Tibial nerve (tissue), 4 donors: ENCODE results near the gene ARID3A. TPM values are rescaled to one million over a fixed set of nuclear protein-coding genes. Genes with fewer than 3 reads are reported as not detected.

Experiments
- DNase-seq, 2 donors: peaks; one replicate each; pipeline ENCODE4 v3.0.0-alpha.2; 2019; ENCODE audit warnings: low spot score in 2 of 2
- H3K27ac ChIP-seq, 4 donors: fragments of 200-600 bp; sonication (generic) in 3 of 4; one replicate each; pipeline ENCODE4 v1.5.1; 2017 to 2019; ENCODE audit warnings: mild to moderate bottlenecking in 1 of 4
- H3K27me3 ChIP-seq, 2 donors: fragments of 200-600 bp; sonication (generic) in 1 of 2; one replicate each; pipeline versions ENCODE4 v1.5.1 to v1.6.0; 2017 to 2019
- H3K36me3 ChIP-seq, 3 donors: fragments of 200-600 bp; sonication (generic); one replicate each; pipeline ENCODE4 v1.5.1; 2018 to 2019
- H3K4me1 ChIP-seq, 4 donors: fragments of 200-600 bp; sonication (generic) in 3 of 4; one replicate each; pipeline ENCODE4 v1.5.1; 2017 to 2019
- H3K4me3 ChIP-seq, 4 donors: fragments of 200-600 bp; sonication (generic) in 3 of 4; one replicate each; pipeline ENCODE4 v1.5.1; 2017 to 2019; ENCODE audit warnings: mild to moderate bottlenecking in 1 of 4, moderate library complexity in 1 of 4
- H3K9me3 ChIP-seq, 4 donors: fragments of 200-600 bp; sonication (generic) in 3 of 4; one replicate each; pipeline ENCODE4 v1.5.1; 2017 to 2019
- EP300 ChIP-seq, 2 donors: sonication (generic); formaldehyde crosslinking; IDR thresholded peaks; one replicate each; pipeline ENCODE4 v1.6.1; 2017; ENCODE audit warnings: antibody characterized with exemption in 2 of 2, mild to moderate bottlenecking in 1 of 2
- POLR2A ChIP-seq, 2 donors: fragments of 450-650 bp; IDR thresholded peaks; one replicate each; pipeline ENCODE4 v1.6.1; 2017; ENCODE audit warnings: antibody characterized with exemption in 2 of 2, mild to moderate bottlenecking in 2 of 2, moderate library complexity in 2 of 2
- WGBS, 2 donors: methylation state at CpG; one replicate each; pipeline ENCODE4 v1.1.5; 2018; 5-methylcytosine and 5-hydroxymethylcytosine counted together
- total RNA-seq, 4 donors: library from RNA; depleted of rRNA; stranded (reverse); fragments of >200 nt; gene quantifications; one replicate each; pipeline ENCODE4 v1.1.0, GENCODE V29; 2016
- TF ChIP-seq, protein P1 (sequence below), 5 experiments: fragments of 200-600 bp in 3 of 5; fragments of 450-650 bp in 2 of 5; sonication (generic) in 3 of 5; IDR thresholded peaks; one replicate each; pipeline ENCODE4 v1.5.1; 2016 to 2019; ENCODE audit warnings: antibody characterized with exemption in 5 of 5, mild to moderate bottlenecking in 3 of 5, moderate library complexity in 2 of 5

The ARID3A gene
- total RNA-seq, 4 donors from 2014 or later: 8.1 to 15.3 (median 12.5) TPM

DNA sequence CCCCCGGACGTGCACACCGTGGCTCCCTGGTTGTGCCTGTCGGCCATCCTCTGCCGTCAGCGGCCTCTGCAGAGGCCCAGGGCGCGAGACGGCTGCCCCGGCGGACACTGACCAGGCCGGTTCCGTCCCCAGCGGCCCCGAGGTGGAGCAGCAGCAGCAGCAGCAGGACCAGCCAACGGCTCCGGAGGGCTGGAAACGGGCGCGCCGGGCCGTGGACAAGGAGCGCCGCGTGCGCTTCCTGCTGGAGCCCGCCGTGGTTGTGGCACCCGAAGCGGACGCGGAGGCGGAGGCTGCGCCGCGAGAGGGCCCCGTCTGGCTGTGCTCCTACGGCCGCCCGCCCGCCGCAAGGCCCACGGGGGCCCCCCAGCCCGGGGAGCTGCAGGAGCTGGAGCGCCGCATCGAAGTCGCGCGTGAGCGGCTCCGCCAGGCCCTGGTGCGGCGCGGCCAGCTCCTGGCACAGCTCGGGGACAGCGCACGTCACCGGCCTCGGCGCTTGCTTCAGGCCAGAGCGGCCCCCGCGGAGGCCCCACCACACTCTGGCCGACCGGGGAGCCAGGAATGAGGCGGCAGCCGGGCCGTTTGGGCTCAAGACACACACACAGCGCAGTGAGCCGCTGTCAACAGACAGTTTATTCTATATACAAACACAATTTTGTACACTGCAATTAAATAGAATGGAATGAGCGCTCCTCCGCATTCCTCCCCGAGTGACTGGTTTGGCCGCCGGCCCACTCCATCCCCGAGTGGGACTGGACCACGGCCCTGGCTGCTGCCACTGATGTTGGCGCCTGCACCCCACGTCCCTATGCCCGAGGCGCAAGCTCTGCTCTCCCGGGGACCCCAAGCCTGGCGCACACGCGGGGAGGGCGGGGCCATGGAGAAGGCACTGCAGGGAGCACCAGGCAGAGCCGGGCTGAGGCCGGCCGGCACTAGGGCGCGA is 83.5 kb downstream of the ARID3A start:
- DNase-seq: no peak
- no peak overlapping the region for H3K4me3 ChIP-seq
- no peaks in the 10 kb centered on the region for H3K27me3 ChIP-seq
- WGBS, 2 donors: 74 to 78% methylated on average over 21 to 56 of the region's 92 CpGs
- no peak for TF ChIP-seq POLR2A (IDR thresholded peaks at IDR 0.05)
- TF ChIP-seq, protein P1, sequence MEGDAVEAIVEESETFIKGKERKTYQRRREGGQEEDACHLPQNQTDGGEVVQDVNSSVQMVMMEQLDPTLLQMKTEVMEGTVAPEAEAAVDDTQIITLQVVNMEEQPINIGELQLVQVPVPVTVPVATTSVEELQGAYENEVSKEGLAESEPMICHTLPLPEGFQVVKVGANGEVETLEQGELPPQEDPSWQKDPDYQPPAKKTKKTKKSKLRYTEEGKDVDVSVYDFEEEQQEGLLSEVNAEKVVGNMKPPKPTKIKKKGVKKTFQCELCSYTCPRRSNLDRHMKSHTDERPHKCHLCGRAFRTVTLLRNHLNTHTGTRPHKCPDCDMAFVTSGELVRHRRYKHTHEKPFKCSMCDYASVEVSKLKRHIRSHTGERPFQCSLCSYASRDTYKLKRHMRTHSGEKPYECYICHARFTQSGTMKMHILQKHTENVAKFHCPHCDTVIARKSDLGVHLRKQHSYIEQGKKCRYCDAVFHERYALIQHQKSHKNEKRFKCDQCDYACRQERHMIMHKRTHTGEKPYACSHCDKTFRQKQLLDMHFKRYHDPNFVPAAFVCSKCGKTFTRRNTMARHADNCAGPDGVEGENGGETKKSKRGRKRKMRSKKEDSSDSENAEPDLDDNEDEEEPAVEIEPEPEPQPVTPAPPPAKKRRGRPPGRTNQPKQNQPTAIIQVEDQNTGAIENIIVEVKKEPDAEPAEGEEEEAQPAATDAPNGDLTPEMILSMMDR (IDR thresholded peaks at IDR 0.05): no peak
- peak overlapping the region in 1 of 4 donors; percentile 20 for H3K27ac ChIP-seq
- peaks cover 0 to 10% (median 0%) of the 10 kb centered on the region in 4 donors for H3K4me1 ChIP-seq
- H3K9me3 ChIP-seq: no peaks in the 10 kb centered on the region
- H3K36me3 ChIP-seq: peaks cover 0 to 84% (median 33%) of the 10 kb centered on the region in 3 donors

DNA sequence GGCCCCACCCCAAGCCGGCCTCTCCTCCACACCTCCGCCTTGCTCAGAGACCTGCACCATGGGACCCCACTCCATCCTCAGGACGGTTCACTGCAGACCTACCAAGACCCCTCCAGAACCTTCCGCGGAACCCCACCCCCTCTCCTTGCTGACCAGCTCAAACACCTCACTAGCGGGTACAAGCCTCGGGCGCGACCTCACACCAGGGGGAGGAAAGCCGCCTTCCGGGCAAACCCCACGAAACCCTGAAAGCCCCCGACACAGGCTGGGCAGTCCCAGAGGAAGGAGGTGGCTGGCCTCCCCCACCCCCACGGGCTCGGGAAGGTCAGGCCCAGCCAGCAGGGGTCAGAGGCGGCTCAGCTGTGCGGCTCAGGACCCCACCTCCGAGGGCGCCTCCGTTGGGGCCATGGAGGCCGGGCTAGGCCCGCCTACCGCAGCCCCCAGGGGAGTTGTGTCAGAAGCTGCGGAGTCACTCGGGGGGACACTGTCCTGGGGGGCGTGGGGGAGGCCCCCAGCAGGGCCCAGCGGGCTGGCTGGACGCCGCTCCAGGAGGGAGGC is 84.2 kb downstream of the ARID3A start:
- TF ChIP-seq POLR2A (IDR thresholded peaks at IDR 0.05): no peak
- TF ChIP-seq EP300 (IDR thresholded peaks at IDR 0.05): no peak
- H3K9me3 ChIP-seq: no peaks in the 10 kb centered on the region
- no peak overlapping the region for H3K4me3 ChIP-seq
- no peaks in the 10 kb centered on the region for H3K27me3 ChIP-seq
- H3K4me1 ChIP-seq: peaks cover 0 to 18% (median 3%) of the 10 kb centered on the region in 4 donors
- no peak for DNase-seq
- peaks cover 0 to 89% (median 33%) of the 10 kb centered on the region in 3 donors for H3K36me3 ChIP-seq
- peak overlapping the region in 1 of 4 donors; percentile 15 for H3K27ac ChIP-seq
- WGBS, 2 donors: 86 to 88% methylated on average over 23 to 24 of the region's 29 CpGs

DNA sequence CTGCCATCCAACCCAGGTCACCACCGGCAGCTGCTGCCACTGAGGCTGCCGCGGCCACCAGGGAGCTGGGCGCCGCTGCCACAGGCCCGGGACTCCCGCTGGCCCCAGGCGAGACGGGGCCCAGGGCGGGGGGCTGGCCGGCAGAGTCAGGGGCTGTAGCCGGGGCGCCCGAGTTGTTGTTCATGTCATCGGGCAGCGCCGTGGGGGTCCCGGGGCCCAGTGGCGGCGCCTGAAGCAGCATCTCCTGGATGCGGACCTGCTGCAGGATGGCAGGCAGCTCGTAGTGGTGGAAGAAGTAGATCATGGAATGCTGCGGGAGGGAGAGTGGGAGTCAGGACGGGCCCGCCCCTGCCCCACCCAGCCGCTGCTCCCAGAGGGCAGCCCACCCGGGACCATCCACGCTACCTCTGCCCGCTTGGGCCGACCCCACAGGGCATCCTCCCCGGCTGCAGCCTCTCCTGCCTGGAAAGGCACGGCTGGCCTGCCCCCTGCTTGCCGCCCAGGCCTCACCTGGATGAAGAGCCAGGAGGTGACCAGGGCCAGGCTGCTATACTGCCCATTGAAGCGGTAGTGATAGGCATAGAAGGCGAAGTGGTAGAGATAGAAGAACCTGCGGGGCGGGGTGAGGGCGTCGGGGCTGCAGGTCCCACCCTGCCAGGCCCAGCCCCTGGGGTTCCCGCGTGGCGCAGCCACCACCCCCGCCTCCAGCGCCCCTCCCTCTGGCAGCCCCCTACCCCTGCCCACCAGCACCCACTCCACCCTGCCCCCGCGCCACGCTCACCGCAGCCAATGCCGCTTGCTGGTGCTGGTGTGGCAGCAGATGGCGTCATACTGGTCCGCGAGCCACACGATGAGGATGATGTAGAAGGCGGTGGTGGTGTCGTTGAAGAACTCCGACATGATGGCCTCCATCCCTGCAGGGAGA is 85.0 kb downstream of the ARID3A start:
- no peak for TF ChIP-seq EP300 (IDR thresholded peaks at IDR 0.05)
- TF ChIP-seq, protein P1 (IDR thresholded peaks at IDR 0.05): no peak
- no peak for TF ChIP-seq POLR2A (IDR thresholded peaks at IDR 0.05)
- Histone ChIP-seq H3K27me3 (no peaks in the 10 kb centered on the region), H3K4me3 (no peak overlapping the region), H3K27ac (no peak overlapping the region), H3K9me3 (no peaks in the 10 kb centered on the region), H3K36me3 (peaks cover 0 to 89% (median 33%) of the 10 kb centered on the region in 3 donors), H3K4me1 (peaks cover 0 to 26% (median 11%) of the 10 kb centered on the region in 4 donors)
- WGBS, 2 donors: 91 to 92% methylated on average over 52 to 53 of the region's 56 CpGs
- no peak for DNase-seq

DNA sequence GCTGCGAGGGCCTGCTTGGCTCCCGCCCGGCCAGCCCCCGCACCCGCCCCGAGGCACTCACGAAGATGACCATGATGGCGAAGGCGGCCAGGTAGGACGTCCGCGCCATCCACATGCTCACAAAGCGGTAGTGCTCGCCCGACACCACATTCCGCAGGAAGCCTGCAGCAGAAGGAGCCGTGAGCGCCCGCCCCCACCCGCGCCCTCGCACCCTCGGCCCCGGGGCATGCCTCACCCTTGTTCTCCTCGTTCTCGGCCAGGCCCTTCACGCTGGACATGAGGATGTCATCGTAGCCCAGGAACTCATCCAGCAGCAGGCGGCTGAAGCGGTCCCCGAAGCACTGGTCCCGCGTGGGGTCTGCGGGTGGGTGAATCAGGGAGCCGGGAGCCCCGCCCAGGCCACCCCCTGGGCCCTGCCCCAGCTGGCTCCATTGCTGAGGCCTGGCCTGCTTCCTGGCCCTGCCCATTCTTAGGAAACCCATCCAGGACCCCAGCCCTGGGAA is 86.0 kb downstream of the ARID3A start:
- no peaks in the 10 kb centered on the region for H3K27me3 ChIP-seq
- H3K27ac ChIP-seq: no peak overlapping the region
- H3K4me1 ChIP-seq: peaks cover 0 to 36% (median 21%) of the 10 kb centered on the region in 4 donors
- H3K4me3 ChIP-seq: no peak overlapping the region
- WGBS, 2 donors: 83 to 84% methylated on average over 33 to 34 of the region's 36 CpGs
- no peaks in the 10 kb centered on the region for H3K9me3 ChIP-seq
- peaks cover 0 to 79% (median 33%) of the 10 kb centered on the region in 3 donors for H3K36me3 ChIP-seq
- DNase-seq: no peak
- TF ChIP-seq POLR2A (IDR thresholded peaks at IDR 0.05) (no peak), EP300 (IDR thresholded peaks at IDR 0.05) (no peak)
- TF ChIP-seq, protein P1 (IDR thresholded peaks at IDR 0.05): no peak

DNA sequence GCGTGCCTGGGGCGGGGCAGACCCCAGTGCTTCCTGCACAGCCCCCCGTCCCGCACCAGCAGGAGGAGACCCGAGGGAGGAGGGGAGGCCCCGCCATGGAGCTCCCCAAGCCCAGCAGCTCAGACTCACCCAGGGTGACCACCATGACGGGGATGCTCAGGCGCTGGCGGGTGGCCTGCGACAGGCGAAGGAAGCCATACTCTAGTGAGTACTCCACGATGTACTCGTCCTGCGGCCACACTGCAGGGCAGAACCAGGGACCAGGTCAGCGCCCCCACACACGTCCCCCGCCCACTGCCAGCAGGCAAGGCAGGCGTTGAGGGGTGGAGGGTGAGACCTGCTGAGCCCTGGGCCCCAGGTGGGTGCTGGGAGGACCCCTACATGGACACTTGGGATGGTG is 86.5 kb downstream of the ARID3A start:
- no peak for DNase-seq
- no peak overlapping the region for H3K27ac ChIP-seq
- H3K4me1 ChIP-seq: peaks cover 0 to 40% (median 25%) of the 10 kb centered on the region in 4 donors
- WGBS, 2 donors: 80 to 91% methylated on average over 14 to 17 of the region's 18 CpGs
- H3K27me3 ChIP-seq: no peaks in the 10 kb centered on the region
- H3K9me3 ChIP-seq: no peaks in the 10 kb centered on the region
- TF ChIP-seq, protein P1 (IDR thresholded peaks at IDR 0.05): no peak
- TF ChIP-seq EP300 (IDR thresholded peaks at IDR 0.05) (no peak), POLR2A (IDR thresholded peaks at IDR 0.05) (no peak)
- H3K4me3 ChIP-seq: no peak overlapping the region
- peaks cover 0 to 74% (median 33%) of the 10 kb centered on the region in 3 donors for H3K36me3 ChIP-seq
